Fibroblast of the aortic adventitia (primary cell): ENCODE data around the gene CSNK1G3. TPM values are rescaled to one million over a fixed set of nuclear protein-coding genes. Genes with fewer than 3 reads are reported as not detected.
A peak's percentile ranks its signal among the peaks of the same experiment; 100 is the strongest.

ENCODE experiments used
- DNase-seq: peaks from one replicate; pipeline ENCODE4 v3.0.0-alpha.2; 2010; ENCODE audit warnings: low read depth
- H3K4me3 ChIP-seq: 2 replicates; pipeline ENCODE4 v1.5.1; 2011; ENCODE audit warnings: low read depth, mild to moderate bottlenecking, control low read depth, low read length, moderate library complexity
- total RNA-seq: library from RNA; depleted of rRNA; stranded (reverse); fragments of >200 nt; gene quantifications from 2 replicates; pipeline ENCODE4 v1.2.3, GENCODE V29; 2012; ENCODE audit warnings: low replicate concordance
- TF ChIP-seq, protein P1 (sequence below): IDR thresholded peaks from 2 replicates; pipeline ENCODE4 v1.5.1; 2011; ENCODE audit warnings: mild to moderate bottlenecking, low read length, control low read depth, inconsistent platforms; ENCODE audit not compliant: insufficient read depth

CSNK1G3 gene
- total RNA-seq, 1 donor, result 73.8 TPM

GRCh38 chr5:123500471-123500870 is 11.5 kb upstream of the CSNK1G3 start:
- no peak overlapping the region for H3K4me3 ChIP-seq
- TF ChIP-seq, protein P1, sequence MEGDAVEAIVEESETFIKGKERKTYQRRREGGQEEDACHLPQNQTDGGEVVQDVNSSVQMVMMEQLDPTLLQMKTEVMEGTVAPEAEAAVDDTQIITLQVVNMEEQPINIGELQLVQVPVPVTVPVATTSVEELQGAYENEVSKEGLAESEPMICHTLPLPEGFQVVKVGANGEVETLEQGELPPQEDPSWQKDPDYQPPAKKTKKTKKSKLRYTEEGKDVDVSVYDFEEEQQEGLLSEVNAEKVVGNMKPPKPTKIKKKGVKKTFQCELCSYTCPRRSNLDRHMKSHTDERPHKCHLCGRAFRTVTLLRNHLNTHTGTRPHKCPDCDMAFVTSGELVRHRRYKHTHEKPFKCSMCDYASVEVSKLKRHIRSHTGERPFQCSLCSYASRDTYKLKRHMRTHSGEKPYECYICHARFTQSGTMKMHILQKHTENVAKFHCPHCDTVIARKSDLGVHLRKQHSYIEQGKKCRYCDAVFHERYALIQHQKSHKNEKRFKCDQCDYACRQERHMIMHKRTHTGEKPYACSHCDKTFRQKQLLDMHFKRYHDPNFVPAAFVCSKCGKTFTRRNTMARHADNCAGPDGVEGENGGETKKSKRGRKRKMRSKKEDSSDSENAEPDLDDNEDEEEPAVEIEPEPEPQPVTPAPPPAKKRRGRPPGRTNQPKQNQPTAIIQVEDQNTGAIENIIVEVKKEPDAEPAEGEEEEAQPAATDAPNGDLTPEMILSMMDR, result no peak
- no peak for DNase-seq

DNA sequence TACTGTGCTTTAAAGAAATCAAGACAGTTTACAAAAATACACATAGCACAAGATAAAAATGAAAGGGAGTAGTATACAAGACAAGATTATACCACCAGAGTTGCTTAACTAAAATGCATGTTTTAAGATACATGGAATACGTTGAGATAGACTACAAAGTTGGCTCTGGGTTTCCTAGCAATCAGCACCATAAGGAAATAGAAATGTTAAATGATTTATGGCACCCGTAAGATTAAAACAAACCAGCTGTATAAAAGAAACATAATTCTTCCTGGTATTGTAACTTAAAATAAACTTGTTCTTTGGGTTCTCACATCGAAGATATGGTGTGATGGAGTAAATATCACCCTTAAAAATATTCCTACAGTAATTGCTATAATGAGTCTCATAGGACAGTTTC is 9.9 kb upstream of the CSNK1G3 start:
- no peak overlapping the region for H3K4me3 ChIP-seq
- DNase-seq, result no peak
- TF ChIP-seq, protein P1, result no peak

DNA sequence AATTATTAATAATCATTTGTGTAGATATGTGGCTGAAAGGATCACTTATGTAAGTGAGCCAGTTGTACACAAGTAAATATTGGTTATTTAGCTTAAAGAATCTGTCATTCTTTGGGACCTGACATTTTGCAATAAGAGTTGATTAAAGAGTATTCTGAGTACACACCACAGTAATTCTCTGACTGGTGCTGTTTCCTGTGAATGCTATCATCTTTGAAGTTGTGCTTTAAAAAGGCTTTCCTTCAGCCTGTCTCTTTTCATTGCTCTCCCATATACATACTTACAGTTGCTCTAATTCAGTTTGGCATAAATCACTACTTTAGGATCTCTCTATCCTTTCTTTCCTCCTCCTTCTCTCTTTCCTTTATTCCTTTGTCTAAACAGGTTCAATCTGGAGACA is 8.7 kb upstream of the CSNK1G3 start:
- no peak for DNase-seq
- TF ChIP-seq, protein P1, result no peak
- no peak overlapping the region for H3K4me3 ChIP-seq

DNA sequence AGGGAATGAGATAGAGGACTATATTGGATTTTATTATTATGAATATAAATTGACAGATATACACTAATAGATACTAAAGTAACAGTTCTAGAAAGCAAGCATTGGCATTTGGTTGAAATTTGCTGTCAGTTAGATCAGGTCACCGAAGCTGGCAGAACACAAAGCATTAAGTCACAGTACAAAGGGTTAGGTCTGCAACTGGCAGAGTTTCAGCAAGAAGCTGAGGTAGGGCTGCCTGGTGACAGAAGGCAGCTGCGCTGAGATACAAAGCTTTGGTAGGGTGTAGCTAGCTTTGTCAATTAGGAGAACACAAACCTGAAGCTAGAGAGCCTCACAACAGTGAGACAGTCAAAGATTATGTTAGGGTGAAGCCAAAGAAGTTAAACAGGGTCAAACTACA is 6.3 kb upstream of the CSNK1G3 start:
- TF ChIP-seq, protein P1, result no peak
- H3K4me3 ChIP-seq, result no peak overlapping the region
- no peak for DNase-seq

- H3K4me3 ChIP-seq, result no peak overlapping the region
- TF ChIP-seq, protein P1, result no peak
- DNase-seq, result no peak
These were observed 3.5 kb upstream of the CSNK1G3 start for GRCh38 chr5:123508441-123508840.

DNA sequence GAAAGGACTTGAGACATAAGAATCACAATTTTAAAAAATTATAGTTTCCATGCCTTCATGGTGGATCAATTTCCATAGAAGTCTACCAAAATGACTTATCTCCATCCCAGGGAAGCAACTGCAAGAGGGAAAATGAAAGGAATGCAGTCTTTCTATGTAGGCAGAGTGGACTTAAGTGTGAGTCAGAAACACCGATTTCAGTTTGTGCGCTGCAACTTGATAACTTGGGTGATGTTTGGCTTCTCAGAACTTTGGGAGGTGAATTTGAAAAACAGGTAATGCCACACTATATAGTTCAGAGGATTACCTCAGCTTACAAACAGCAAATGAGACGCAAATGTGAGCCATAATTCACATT is 708 bp upstream of the CSNK1G3 start:
- TF ChIP-seq, protein P1, result no peak
- peak; percentile 69 for DNase-seq

More for the DNA sequence above, 708 bp upstream of the CSNK1G3 start:
- H3K4me3 ChIP-seq, result peak overlapping the region; percentile 75
